ENCODE measurements around the gene NHERF1.

GRCh38 chr17:74729866-74730265 is 18.6 kb upstream of the NHERF1 start:
- no peak for TF ChIP-seq CTCF (conservative IDR thresholded peaks at IDR 0.05; ENCODE audit: low read depth, low read length)
- no peak for TF ChIP-seq EZH2 (IDR thresholded peaks at IDR 0.05; ENCODE audit: low read length, unreplicated experiment)
- no peak for TF ChIP-seq EZH2phosphoT487 (IDR thresholded peaks at IDR 0.05; ENCODE audit: borderline replicate concordance, low read length)
